DOHH2 (cell line): ENCODE measurements around the gene MAP3K20.

Experiments
- H3F3A ChIP-seq: fragments of 200-600 bp; sonication (generic), shearing (Covaris generic); 2 replicates; pipeline ENCODE4 v1.6.0; 2016; ENCODE audit warnings: antibody characterized with exemption, mild to moderate bottlenecking; ENCODE audit not compliant: control insufficient read depth, insufficient read depth
- H3K27ac ChIP-seq: fragments of 200-600 bp; sonication (generic); 2 replicates; pipeline ENCODE4 v1.5.1; 2014; ENCODE audit warnings: low read depth, mild to moderate bottlenecking, low read length, moderate library complexity
- H3K27me3 ChIP-seq: fragments of 200-600 bp; sonication (generic); 2 replicates; pipeline ENCODE4 v1.6.1; 2014; ENCODE audit warnings: mild to moderate bottlenecking, low read length, mixed read lengths; ENCODE audit not compliant: control insufficient read depth
- H3K36me3 ChIP-seq: fragments of 200-600 bp; sonication (generic); 2 replicates; pipeline ENCODE4 v1.6.1; 2014; ENCODE audit warnings: mild to moderate bottlenecking, low read length, moderate library complexity, mixed read lengths; ENCODE audit not compliant: control insufficient read depth
- H3K4me1 ChIP-seq: fragments of 200-600 bp; sonication (generic); 2 replicates; pipeline ENCODE4 v1.6.1; 2014; ENCODE audit warnings: mild to moderate bottlenecking, low read length, mixed read lengths; ENCODE audit not compliant: control insufficient read depth
- H3K4me2 ChIP-seq: fragments of 200-600 bp; sonication (generic); 2 replicates; pipeline ENCODE4 v1.6.0; 2014; ENCODE audit warnings: mild to moderate bottlenecking, low read length, moderate library complexity
- H3K4me3 ChIP-seq: fragments of 200-600 bp; sonication (generic); 2 replicates; pipeline ENCODE4 v1.5.1; 2014; ENCODE audit warnings: mild to moderate bottlenecking, low read length, mixed read lengths
- H3K79me2 ChIP-seq: fragments of 200-600 bp; sonication (generic); 2 replicates; pipeline ENCODE4 v1.6.1; 2014; ENCODE audit warnings: mild to moderate bottlenecking, low read length, mixed read lengths; ENCODE audit not compliant: control insufficient read depth
- H3K9me2 ChIP-seq: fragments of 200-600 bp; sonication (generic); replicated peaks from 2 replicates; pipeline ENCODE4 v1.6.1; 2014; ENCODE audit warnings: mild to moderate bottlenecking, low read length, mixed read lengths; ENCODE audit not compliant: control insufficient read depth
- H3K9me3 ChIP-seq: fragments of 200-600 bp; sonication (generic); 2 replicates; pipeline ENCODE4 v1.6.1; 2014; ENCODE audit warnings: antibody characterized with exemption, low read length, mixed read lengths; ENCODE audit not compliant: control insufficient read depth, insufficient read depth
- H4K20me1 ChIP-seq: fragments of 200-600 bp; sonication (generic); 2 replicates; pipeline ENCODE4 v1.6.0; 2014; ENCODE audit warnings: low read depth, mild to moderate bottlenecking, antibody characterized with exemption, low read length, moderate library complexity; ENCODE audit not compliant: control insufficient read depth, insufficient read depth
- CTCF ChIP-seq: fragments of 200-600 bp; sonication (generic); IDR thresholded peaks from one replicate; pipeline ENCODE4 v1.5.1; 2014; ENCODE audit warnings: antibody characterized with exemption, mild to moderate bottlenecking, low read depth, low read length; ENCODE audit not compliant: poor library complexity, severe bottlenecking
- EZH2phosphoT487 ChIP-seq: fragments of 200-600 bp; sonication (generic); IDR thresholded peaks from 2 replicates; pipeline ENCODE4 v1.6.1; 2017; ENCODE audit warnings: borderline replicate concordance, mild to moderate bottlenecking, antibody characterized with exemption, low read length, moderate library complexity, mixed read lengths

MAP3K20 gene

GRCh38 chr2:173226899-173227698, 151.5 kb downstream of the MAP3K20 start:
- Histone ChIP-seq H4K20me1 (no peaks in the 10 kb centered on the region), H3F3A (no peaks in the 10 kb centered on the region), H3K4me2 (no peak overlapping the region), H3K4me3 (no peak overlapping the region), H3K27me3 (no peaks in the 10 kb centered on the region), H3K79me2 (no peaks in the 10 kb centered on the region), H3K27ac (no peak overlapping the region), H3K9me3 (no peaks in the 10 kb centered on the region), H3K36me3 (no peaks in the 10 kb centered on the region), H3K4me1 (no peaks in the 10 kb centered on the region), H3K9me2 (no peaks in the 10 kb centered on the region)
- no peak for TF ChIP-seq EZH2phosphoT487
- TF ChIP-seq CTCF, result no peak

- Histone ChIP-seq H3K4me2 (no peak overlapping the region), H3K9me3 (no peaks in the 10 kb centered on the region), H3F3A (no peaks in the 10 kb centered on the region), H3K79me2 (no peaks in the 10 kb centered on the region), H3K4me3 (no peak overlapping the region), H3K36me3 (peaks cover 8% of the 10 kb centered on the region), H3K4me1 (no peaks in the 10 kb centered on the region), H3K9me2 (no peaks in the 10 kb centered on the region), H4K20me1 (no peaks in the 10 kb centered on the region), H3K27ac (no peak overlapping the region), H3K27me3 (no peaks in the 10 kb centered on the region)
- TF ChIP-seq EZH2phosphoT487, result no peak
- TF ChIP-seq CTCF, result no peak
These were observed 153.4 kb downstream of the MAP3K20 start for GRCh38 chr2:173229086-173229485.

GRCh38 chr2:173230181-173230580, 154.5 kb downstream of the MAP3K20 start:
- H3F3A ChIP-seq, result no peaks in the 10 kb centered on the region
- peaks cover 8% of the 10 kb centered on the region for H3K36me3 ChIP-seq
- no peaks in the 10 kb centered on the region for H3K9me2 ChIP-seq
- H3K4me1 ChIP-seq, result no peaks in the 10 kb centered on the region
- H3K9me3 ChIP-seq, result no peaks in the 10 kb centered on the region
- no peak overlapping the region for H3K4me3 ChIP-seq
- no peak for TF ChIP-seq CTCF
- no peak for TF ChIP-seq EZH2phosphoT487
- no peak overlapping the region for H3K4me2 ChIP-seq
- H3K79me2 ChIP-seq, result no peaks in the 10 kb centered on the region
- no peaks in the 10 kb centered on the region for H4K20me1 ChIP-seq
- no peak overlapping the region for H3K27ac ChIP-seq
- H3K27me3 ChIP-seq, result no peaks in the 10 kb centered on the region
